Occipital lobe (tissue), 2 donors: ENCODE results near the gene TCTA. TPM values are rescaled to one million over a fixed set of nuclear protein-coding genes. Genes with fewer than 3 reads are reported as not detected.

Experiments
- DNase-seq: peaks from one replicate; lab custom pipeline; 2025; lab: John Stamatoyannopoulos, UW
- total RNA-seq: library from RNA; depleted of rRNA; stranded (reverse); fragments of >200 nt; gene quantifications from one replicate; pipeline ENCODE4 v1.2.3, GENCODE V29; 2014

The TCTA gene
- total RNA-seq, 1 donor from 2014 or later, result 10.1 TPM

DNA sequence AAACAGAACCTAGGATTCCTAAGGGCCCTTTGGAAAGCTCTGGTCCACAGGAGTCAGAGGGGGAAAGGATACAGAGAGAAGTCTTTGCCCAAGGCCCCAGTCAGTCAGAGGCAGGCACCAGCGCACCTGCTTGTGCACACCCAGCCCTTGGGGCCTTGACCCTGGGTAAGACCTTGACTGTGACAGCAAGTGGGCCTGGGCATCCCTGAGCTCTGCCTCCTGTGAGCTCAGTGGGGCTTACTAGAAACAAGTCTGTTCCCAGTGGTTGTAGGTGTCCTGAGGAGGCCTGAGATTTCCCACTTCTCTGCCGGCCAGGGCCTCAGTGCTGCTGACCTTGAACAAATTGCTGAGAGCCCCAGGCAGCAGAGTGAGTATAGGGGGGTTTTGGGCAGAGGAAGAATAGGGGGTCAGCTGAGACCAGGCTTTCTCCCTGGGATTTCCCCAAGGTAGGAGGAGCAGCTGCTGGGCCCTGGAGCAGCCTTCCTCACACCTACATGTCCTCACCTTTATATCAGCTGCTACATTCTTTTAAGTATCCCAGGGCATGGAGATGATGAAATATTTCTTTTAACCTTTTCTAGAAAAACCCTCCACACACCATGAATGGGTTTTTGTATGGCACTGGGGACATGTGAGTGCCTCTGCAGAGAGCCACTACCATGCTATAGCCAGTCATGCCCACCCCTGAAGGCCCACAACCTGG lies 48.1 kb downstream of the TCTA start:
- no peak for DNase-seq

DNA sequence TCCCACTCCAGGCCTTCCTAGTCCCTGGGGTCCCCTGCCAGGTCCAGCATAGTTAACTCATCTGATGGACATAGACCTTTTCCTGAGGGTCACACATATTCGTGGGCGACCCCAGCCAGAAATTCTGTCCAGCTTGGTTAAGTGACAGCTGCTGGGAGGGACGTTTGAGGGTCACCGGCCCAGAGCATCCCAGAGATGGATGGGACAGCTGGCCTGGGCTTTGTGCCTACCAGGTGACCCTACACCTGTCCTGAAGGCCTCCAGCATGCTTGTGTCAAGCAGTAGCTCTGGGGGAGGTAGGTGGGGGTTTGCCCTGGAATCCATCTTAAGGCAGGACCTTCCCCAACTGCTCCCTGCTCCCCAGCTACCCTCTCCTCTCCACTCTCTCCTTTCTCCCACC lies 48.7 kb downstream of the TCTA start:
- DNase-seq, result no peak

DNA sequence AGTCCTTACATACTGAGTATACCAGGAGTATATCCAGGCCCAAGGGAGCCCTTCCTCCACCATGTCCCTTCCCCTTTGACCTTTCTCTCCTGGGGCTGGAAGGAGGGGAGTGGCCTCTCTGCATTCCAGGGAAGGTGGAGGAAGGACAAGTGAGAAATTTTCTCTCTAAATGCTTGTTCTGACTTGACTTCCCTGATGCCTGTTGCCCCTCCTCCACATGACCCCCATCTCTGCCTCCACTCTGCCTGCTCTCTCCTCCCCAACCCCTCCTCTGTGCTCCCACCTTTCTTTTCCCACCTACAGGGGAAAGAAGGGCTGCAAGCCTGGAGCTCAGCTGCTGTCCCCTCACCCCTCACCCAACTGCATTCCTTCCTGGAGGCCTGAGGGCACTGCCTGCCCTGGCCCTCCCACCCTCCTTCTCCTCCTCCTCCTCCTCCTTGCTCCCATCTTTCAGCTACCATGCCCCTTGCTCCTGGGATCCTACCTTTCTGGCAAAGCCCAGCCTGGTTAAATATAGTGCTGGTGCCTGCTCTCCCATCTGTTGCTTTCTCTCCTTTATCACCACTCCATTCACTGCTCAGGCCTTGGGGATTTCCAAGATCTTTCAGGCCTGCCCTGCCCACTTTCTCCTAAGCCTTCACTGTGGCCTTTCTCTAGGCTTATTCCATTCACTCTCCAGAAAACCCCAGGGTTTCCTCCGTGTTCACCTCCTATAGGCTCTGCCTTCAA lies 49.4 kb downstream of the TCTA start:
- DNase-seq, result no peak

DNA sequence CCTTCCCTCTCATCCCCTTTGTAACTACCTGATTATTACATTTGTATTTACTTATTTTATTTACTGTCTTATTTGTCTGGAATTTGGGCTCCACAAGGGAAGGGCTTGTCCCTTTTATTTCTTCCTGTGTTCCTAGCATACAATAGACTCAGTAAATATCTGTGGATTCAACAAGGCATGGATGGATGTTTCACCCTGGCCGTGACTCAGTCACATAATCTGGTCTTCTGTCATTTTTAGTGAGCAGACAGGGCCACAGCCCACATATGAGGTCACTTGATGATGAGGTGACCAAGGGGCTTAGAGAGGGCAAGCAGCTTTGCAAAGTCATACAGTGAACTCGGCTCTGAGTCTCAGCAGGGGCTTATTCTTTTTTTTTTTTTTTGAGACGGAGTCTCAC lies 50.0 kb downstream of the TCTA start:
- DNase-seq, result no peak

DNA sequence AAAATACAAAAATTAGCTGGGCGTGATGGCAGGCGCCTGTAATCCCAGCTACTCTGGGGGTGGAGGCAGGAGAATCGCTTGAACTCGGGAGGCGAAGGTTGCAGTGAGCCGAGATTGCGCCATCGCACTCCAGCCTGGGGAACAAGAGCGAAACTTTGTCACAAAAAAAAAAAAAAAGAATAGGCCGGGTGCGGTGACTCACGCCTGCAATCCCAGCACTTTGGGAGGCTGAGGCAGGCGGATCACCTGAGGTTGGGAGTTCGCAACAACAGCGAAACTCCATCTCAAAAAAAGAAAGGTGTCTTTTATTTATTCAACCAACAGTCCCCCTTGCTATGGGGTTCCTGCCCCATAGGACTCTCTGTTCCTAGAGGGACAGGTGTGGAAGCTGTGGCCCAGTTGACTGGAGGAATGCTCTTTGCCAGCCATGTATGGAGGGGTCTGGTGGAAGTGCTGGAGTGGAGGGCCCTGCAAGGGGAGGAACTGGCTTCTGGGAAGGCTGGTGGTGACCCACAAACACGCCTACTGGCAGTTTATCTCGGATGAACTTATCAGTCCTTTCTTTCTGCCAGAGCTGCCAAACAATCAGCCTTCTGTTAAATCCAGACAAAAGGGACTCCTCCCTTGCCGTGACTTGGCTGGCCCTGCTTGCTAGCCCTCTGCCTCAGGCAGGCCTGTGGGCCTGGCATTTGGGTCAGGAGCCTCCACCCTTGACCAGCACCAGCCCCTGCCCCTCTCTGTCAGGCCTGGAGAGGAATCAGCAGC lies 53.2 kb downstream of the TCTA start:
- no peak for DNase-seq

Other genes starting within 250 kb of the TCTA start
- 18.6 TPM for gene CCDC71, start 246.1 kb upstream of the TCTA start, total RNA-seq
- 11.7 TPM for gene KLHDC8B, start 240.8 kb upstream of the TCTA start, total RNA-seq
- gene C3orf62, start 135.2 kb upstream of the TCTA start, total RNA-seq, result 3.9 TPM
- gene USP4, start 72.4 kb upstream of the TCTA start, total RNA-seq, result 22.9 TPM
- 57.6 TPM for gene GPX1, start 54.1 kb upstream of the TCTA start, total RNA-seq
- 146 TPM for gene RHOA, start 447 bp upstream of the TCTA start, total RNA-seq
- gene AMT, start 10.1 kb downstream of the TCTA start, total RNA-seq, result 0.62 TPM
- gene NICN1, start 16.9 kb downstream of the TCTA start, total RNA-seq, result 12.3 TPM
- 21.2 TPM for gene DAG1, start 57.8 kb downstream of the TCTA start, total RNA-seq
- 7.3 TPM for gene BSN, start 142.1 kb downstream of the TCTA start, total RNA-seq